ENCODE results near the gene CCR5. TPM values are rescaled to one million over a fixed set of nuclear protein-coding genes. Genes with fewer than 3 reads are reported as not detected.

CCR5 gene
- total and polyA plus RNA-seq, 2 of the 13 experiments (the other 11 are each of a cell fraction or from before 2014, with no cell fraction given), result not detected

DNA sequence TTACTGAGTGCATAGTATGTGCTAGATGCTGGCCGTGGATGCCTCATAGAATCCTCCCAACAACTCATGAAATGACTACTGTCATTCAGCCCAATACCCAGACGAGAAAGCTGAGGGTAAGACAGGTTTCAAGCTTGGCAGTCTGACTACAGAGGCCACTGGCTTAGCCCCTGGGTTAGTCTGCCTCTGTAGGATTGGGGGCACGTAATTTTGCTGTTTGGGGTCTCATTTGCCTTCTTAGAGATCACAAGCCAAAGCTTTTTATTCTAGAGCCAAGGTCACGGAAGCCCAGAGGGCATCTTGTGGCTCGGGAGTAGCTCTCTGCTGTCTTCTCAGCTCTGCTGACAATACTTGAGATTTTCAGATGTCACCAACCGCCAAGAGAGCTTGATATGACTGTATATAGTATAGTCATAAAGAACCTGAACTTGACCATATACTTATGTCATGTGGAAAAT lies 1.0 kb upstream of the CCR5 start:
- no peaks in the 10 kb centered on the region for H4K20me1 ChIP-seq (ENCODE audit: insufficient read depth, low read length)
- intact Hi-C loops (cut with micrococcal nuclease; ENCODE audit: unreplicated experiment), result no loop called here
- 0% methylated on average over 4 of the region's 6 CpGs for WGBS (ENCODE audit: low lambda C conversion rate)
- H3K79me2 ChIP-seq (ENCODE audit: insufficient read depth, low read length), result no peaks in the 10 kb centered on the region
- H3K4me1 ChIP-seq (ENCODE audit: insufficient read depth, low read length), result peaks cover 13% of the 10 kb centered on the region
- H2AFZ ChIP-seq (ENCODE audit: low read length), result no peak overlapping the region
- no TSS peak for BruUV-seq (replicated peaks)
- ChIA-PET POLR2A (no interaction called here), CTCF (ENCODE audit: low intra/inter-chr PET ratio, low total read pairs) (no interaction called here)
- no peak overlapping the region for H3K27ac ChIP-seq (ENCODE audit: extremely low read length, insufficient read depth, low read length)
- no peak overlapping the region for H3K9ac ChIP-seq (ENCODE audit: insufficient read depth, low read depth, low read length)
- peaks cover 2 to 12% of the 10 kb centered on the region in 2 experiments; a peak in 3 of 5 replicates for H3K27me3 ChIP-seq (ENCODE audit: control insufficient read depth in 1 of 2, insufficient read depth in 2 of 2, low read length in 2 of 2)
- no peak overlapping the region for H3K4me3 ChIP-seq (replicated peaks in 1 of 3; ENCODE audit: insufficient read depth in 1 of 3, low read depth in 2 of 3, low read length in 3 of 3)
- ATAC-seq (no peak), FAIRE-seq (no peak), DNase-seq (ENCODE audit: low spot score) (no peak)
- in situ Hi-C loops (cut with HindIII; ENCODE audit: extremely low pct_ligation_motif_present, low pct_unique_long_range_greater_than_20kb), result no loop called here
- H3K4me2 ChIP-seq (ENCODE audit: low read depth, low read length), result no peak overlapping the region
- no peaks in the 10 kb centered on the region for H3K36me3 ChIP-seq (replicated peaks in 1 of 2; ENCODE audit: control insufficient read depth in 1 of 2, insufficient read depth in 2 of 2, low read length in 2 of 2)
- no peaks in the 10 kb centered on the region for H3K9me3 ChIP-seq (ENCODE audit: low read length)
- no peak for TF ChIP-seq MYNN (CRISPR knock-in tag; IDR thresholded peaks at IDR 0.05; ENCODE audit: low read depth)
- TF ChIP-seq NFYB (CRISPR knock-in tag; IDR thresholded peaks at IDR 0.05), result no peak
- no peak for TF ChIP-seq ZNF557 (CRISPR knock-in tag; IDR thresholded peaks at IDR 0.05)
- TF ChIP-seq, protein P1, sequence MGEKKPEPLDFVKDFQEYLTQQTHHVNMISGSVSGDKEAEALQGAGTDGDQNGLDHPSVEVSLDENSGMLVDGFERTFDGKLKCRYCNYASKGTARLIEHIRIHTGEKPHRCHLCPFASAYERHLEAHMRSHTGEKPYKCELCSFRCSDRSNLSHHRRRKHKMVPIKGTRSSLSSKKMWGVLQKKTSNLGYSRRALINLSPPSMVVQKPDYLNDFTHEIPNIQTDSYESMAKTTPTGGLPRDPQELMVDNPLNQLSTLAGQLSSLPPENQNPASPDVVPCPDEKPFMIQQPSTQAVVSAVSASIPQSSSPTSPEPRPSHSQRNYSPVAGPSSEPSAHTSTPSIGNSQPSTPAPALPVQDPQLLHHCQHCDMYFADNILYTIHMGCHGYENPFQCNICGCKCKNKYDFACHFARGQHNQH (CRISPR knock-in tag; IDR thresholded peaks at IDR 0.05), result no peak
- no peak for TF ChIP-seq SETDB1 (CRISPR knock-in tag; IDR thresholded peaks at IDR 0.05; ENCODE audit: borderline replicate concordance)
- no peak for TF ChIP-seq NFE2L1 (CRISPR knock-in tag; IDR thresholded peaks at IDR 0.05; ENCODE audit: borderline replicate concordance)

DNA sequence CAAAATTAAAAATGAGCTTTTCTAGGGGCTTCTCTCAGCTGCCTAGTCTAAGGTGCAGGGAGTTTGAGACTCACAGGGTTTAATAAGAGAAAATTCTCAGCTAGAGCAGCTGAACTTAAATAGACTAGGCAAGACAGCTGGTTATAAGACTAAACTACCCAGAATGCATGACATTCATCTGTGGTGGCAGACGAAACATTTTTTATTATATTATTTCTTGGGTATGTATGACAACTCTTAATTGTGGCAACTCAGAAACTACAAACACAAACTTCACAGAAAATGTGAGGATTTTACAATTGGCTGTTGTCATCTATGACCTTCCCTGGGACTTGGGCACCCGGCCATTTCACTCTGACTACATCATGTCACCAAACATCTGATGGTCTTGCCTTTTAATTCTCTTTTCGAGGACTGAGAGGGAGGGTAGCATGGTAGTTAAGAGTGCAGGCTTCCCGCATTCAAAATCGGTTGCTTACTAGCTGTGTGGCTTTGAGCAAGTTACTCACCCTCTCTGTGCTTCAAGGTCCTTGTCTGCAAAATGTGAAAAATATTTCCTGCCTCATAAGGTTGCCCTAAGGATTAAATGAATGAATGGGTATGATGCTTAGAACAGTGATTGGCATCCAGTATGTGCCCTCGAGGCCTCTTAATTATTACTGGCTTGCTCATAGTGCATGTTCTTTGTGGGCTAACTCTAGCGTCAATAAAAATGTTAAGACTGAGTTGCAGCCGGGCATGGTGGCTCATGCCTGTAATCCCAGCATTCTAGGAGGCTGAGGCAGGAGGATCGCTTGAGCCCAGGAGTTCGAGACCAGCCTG lies 984 bp downstream of the CCR5 start:
- no TSS peak for BruUV-seq (replicated peaks)
- ATAC-seq (no peak), FAIRE-seq (no peak), DNase-seq (ENCODE audit: low spot score) (no peak)
- in situ Hi-C loops (cut with HindIII; ENCODE audit: extremely low pct_ligation_motif_present, low pct_unique_long_range_greater_than_20kb), result no loop called here
- ChIA-PET POLR2A (no interaction called here), CTCF (ENCODE audit: low intra/inter-chr PET ratio, low total read pairs) (no interaction called here)
- Histone ChIP-seq H4K20me1 (ENCODE audit: insufficient read depth, low read length) (no peaks in the 10 kb centered on the region), H3K4me2 (ENCODE audit: low read depth, low read length) (no peak overlapping the region), H3K36me3 (replicated peaks in 1 of 2; ENCODE audit: control insufficient read depth in 1 of 2, insufficient read depth in 2 of 2, low read length in 2 of 2) (no peaks in the 10 kb centered on the region), H3K79me2 (ENCODE audit: insufficient read depth, low read length) (no peaks in the 10 kb centered on the region), H3K9me3 (ENCODE audit: low read length) (no peaks in the 10 kb centered on the region), H3K4me1 (ENCODE audit: insufficient read depth, low read length) (peaks cover 13% of the 10 kb centered on the region), H3K27ac (ENCODE audit: extremely low read length, insufficient read depth, low read length) (no peak overlapping the region), H3K9ac (ENCODE audit: insufficient read depth, low read depth, low read length) (no peak overlapping the region), H3K4me3 (replicated peaks in 1 of 3; ENCODE audit: insufficient read depth in 1 of 3, low read depth in 2 of 3, low read length in 3 of 3) (no peak overlapping the region), H2AFZ (ENCODE audit: low read length) (no peak overlapping the region), H3K27me3 (ENCODE audit: control insufficient read depth in 1 of 2, insufficient read depth in 2 of 2, low read length in 2 of 2) (peaks cover 2 to 12% of the 10 kb centered on the region in 2 experiments; a peak in 3 of 5 replicates)
- 24% methylated on average over 10 of the region's 10 CpGs for WGBS (ENCODE audit: low lambda C conversion rate)
- intact Hi-C loops (cut with micrococcal nuclease; ENCODE audit: unreplicated experiment), result loop anchor here (2.0 kb wide), 1 partner anchor 95 kb away; no protein-coding TSS in a partner anchor
- TF ChIP-seq CENPX (CRISPR knock-in tag; IDR thresholded peaks at IDR 0.05) (no peak), PRMT3 (CRISPR knock-in tag; IDR thresholded peaks at IDR 0.05; ENCODE audit: borderline replicate concordance, low read depth) (no peak), IRF2 (CRISPR knock-in tag; IDR thresholded peaks at IDR 0.05) (no peak), KLF13 (CRISPR knock-in tag; IDR thresholded peaks at IDR 0.05) (no peak), ZBTB8A (CRISPR knock-in tag; IDR thresholded peaks at IDR 0.05; ENCODE audit: borderline replicate concordance, low read depth) (no peak), ZNF143 (CRISPR knock-in tag; IDR thresholded peaks at IDR 0.05) (no peak)
- TF ChIP-seq, protein P2, sequence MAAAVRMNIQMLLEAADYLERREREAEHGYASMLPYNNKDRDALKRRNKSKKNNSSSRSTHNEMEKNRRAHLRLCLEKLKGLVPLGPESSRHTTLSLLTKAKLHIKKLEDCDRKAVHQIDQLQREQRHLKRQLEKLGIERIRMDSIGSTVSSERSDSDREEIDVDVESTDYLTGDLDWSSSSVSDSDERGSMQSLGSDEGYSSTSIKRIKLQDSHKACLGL (CRISPR knock-in tag; IDR thresholded peaks at IDR 0.05), result no peak
- TF ChIP-seq, protein P3, sequence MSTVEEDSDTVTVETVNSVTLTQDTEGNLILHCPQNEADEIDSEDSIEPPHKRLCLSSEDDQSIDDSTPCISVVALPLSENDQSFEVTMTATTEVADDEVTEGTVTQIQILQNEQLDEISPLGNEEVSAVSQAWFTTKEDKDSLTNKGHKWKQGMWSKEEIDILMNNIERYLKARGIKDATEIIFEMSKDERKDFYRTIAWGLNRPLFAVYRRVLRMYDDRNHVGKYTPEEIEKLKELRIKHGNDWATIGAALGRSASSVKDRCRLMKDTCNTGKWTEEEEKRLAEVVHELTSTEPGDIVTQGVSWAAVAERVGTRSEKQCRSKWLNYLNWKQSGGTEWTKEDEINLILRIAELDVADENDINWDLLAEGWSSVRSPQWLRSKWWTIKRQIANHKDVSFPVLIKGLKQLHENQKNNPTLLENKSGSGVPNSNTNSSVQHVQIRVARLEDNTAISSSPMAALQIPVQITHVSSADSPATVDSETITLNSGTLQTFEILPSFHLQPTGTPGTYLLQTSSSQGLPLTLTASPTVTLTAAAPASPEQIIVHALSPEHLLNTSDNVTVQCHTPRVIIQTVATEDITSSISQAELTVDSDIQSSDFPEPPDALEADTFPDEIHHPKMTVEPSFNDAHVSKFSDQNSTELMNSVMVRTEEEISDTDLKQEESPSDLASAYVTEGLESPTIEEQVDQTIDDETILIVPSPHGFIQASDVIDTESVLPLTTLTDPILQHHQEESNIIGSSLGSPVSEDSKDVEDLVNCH (CRISPR knock-in tag; IDR thresholded peaks at IDR 0.05), result no peak
